GM12878 (cell line): ENCODE results near the gene VPS26B.

Experiments used
- CTCF ChIP-seq, 3 experiments: IDR thresholded peaks in 2 of 3; conservative IDR thresholded peaks in 1 of 3; 2 replicates each; pipeline ENCODE4 v1.5.1; 2011; ENCODE audit warnings: low read depth in 3 of 3, low read length in 3 of 3, mild to moderate bottlenecking in 3 of 3, control low read depth in 2 of 3, moderate library complexity in 2 of 3, inconsistent platforms in 1 of 3, mixed read lengths in 1 of 3; ENCODE audit not compliant: control insufficient read depth in 2 of 3, insufficient read depth in 1 of 3; ENCODE audit errors: extremely low read depth in 1 of 3
- FOS ChIP-seq: IDR thresholded peaks from 3 replicates; pipeline ENCODE4 v1.6.1; 2011; ENCODE audit warnings: borderline replicate concordance; ENCODE audit not compliant: insufficient read length; ENCODE audit errors: extremely low read depth
- SPI1 ChIP-seq: IDR thresholded peaks from 2 replicates; pipeline ENCODE4 v1.6.1; 2011; ENCODE audit warnings: low read depth, mild to moderate bottlenecking, low read length, moderate library complexity, borderline replicate concordance; ENCODE audit not compliant: insufficient read depth
- USF1 ChIP-seq: IDR thresholded peaks from 2 replicates; pipeline ENCODE4 v1.6.1; 2011; ENCODE audit warnings: borderline replicate concordance, low read depth, mild to moderate bottlenecking, moderate library complexity, mixed read lengths, low read length; ENCODE audit not compliant: insufficient read depth; ENCODE audit errors: extremely low read length
- TF ChIP-seq, protein P1 (sequence below): IDR thresholded peaks from 2 replicates; pipeline ENCODE4 v1.6.1; 2012; ENCODE audit warnings: low read depth, low read length, improper control_type of control experiment

DNA sequence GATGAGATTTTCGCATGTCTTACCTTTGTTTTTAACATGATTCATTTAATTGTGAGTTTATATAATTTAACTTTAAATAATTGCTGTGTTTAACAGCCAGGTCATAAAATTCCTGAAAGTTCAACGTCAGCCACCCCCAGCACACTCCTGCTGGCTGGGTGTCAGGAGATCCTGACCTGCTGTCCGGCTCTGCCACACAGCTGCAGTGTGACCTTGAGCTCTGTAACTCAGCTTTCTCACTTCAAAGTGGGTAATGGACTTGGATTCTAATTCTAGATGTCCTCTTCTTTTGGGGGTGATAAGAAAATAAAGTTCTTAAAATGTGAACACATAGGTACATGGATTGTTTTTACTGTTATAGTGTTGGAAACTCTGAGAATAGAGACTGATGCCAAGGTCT, 10.9 kb downstream of the VPS26B start:
- TF ChIP-seq CTCF (IDR thresholded peaks at IDR 0.05 in 2 of 3, conservative IDR thresholded peaks at IDR 0.05 in 1 of 3; ENCODE audit: control insufficient read depth in 2 of 3, extremely low read depth in 1 of 3, insufficient read depth in 1 of 3, low read depth in 3 of 3, low read length in 3 of 3) (no peak), USF1 (no peak), SPI1 (no peak), FOS (no peak)
- TF ChIP-seq, protein P1, sequence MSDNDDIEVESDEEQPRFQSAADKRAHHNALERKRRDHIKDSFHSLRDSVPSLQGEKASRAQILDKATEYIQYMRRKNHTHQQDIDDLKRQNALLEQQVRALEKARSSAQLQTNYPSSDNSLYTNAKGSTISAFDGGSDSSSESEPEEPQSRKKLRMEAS = no peak
